Fibroblast of skin of back (primary cell): ENCODE measurements around the gene DUSP16.
"Not testable (repeated sequence)": the region's sequence is repeated elsewhere in the genome, so short reads cannot be mapped to it uniquely, and the experiment has no call there.

Experiments
- DNase-seq: peaks from one replicate; pipeline ENCODE4 v3.0.0-alpha.2; 2013

DUSP16 gene

DNA sequence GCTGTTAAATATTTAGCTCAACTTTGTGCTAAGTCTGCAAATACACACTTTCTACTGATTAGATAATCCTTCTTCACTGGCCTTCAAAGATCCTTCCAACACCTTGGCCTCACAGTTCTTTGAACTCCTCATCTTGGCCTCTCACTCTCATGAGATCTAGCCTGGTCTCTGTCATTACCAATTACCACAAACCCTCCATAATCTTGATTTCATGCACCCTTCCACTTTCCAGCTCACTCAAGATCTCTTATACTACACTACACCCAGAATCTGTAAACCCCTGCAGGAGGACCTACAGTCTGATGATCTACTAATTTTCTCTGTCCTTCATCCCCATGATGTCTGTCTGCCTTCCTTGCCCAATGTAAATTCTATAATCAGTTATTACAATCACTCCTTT lies 71.1 kb downstream of the DUSP16 start:
- no peak for DNase-seq

DNA sequence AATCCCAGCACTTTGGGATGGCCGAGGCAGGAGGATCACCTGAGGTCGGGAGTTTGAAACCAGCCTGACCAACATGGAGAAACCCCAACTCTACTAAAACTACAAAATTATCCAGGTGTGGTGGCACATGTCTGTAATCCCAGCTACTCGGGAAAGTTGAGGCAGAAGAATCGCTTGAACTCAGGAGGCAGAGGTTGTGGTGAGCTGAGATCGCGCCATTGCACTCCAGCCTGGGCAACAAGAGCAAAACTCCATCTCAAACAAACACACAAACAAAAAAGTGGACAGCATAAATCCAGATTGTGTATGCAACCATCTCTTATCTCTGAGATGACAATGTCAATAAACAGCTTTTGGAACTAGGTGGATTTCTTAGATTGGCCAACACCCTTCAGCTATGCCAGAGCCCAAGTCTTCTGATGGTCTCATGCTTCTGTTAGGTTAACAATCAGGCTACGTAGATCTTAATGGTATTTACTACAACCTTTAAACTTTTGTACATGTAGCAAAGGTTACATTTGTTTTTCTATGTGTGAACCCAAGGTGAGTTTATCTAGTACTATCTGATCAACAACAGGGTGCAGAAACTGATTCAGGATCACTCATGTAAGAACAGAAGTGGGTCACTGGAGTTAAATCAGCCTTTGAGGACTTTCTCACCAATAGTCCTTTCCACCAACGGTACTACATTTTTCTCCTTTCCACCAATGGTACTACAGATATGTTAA lies 73.7 kb downstream of the DUSP16 start:
- no peak for DNase-seq

DNA sequence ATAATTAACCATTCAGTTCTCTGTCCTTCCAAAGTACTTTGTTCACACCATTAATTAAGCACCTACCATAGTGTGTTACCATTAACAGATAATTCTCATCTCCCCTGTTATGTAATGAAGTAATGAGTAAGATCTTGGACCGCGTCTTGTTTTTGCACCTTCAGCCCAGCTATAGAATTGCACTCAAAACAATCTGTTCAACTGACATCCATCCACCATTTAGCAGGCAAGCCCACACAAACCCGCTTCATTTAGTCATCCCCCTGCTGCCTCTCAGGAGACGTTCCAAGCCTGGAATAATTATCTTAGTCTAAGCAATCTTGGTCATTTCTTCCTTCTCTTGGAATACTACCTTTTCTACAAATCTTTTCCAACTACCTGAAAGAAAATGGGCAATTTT lies 74.4 kb downstream of the DUSP16 start:
- no peak for DNase-seq

DNA sequence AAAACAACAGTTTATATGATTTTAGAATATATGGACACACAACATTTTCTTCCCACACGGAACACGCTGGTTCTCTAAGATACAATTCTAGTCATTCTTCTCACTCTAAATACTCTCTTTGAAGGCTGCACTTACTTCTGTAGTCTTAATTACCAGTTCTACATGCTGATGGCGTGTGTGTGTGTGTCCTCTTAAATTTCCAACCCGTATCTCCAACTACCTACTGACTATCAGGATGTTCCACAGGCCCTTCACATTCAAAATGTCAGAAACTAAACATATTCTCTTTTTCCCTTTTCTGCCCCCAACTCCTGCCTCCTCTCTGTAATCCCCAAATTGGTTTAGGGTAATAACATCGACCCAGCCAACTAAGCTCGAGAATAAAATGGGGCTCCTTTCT lies 75.2 kb downstream of the DUSP16 start:
- no peak for DNase-seq

DNA sequence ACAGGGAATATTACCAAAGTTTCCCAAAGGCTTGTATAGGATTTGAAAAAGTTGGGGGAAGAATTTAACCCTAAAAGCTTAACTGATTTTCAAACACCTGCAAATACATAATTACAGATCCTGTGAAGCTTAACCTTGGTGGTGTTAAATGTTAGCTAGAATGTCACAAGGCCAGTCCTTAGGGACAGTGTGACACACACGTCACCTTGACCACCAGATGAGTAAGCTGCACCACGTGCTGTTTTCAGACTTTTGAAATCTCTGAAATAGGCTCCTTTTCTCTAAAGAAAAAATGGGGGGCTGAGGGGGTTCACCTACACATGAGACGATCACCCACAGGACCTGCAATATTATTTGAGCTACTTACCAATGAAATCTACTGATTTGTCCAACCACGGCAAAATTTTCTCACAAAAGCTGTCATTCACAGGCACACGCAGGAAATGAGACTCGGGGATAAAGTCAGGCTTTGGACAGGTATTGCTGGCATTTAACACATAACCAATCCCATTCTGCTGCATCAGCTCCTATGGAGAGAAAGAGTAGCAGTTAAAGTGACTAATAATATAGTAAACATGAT lies 75.9 kb downstream of the DUSP16 start:
- DNase-seq: no peak

DNA sequence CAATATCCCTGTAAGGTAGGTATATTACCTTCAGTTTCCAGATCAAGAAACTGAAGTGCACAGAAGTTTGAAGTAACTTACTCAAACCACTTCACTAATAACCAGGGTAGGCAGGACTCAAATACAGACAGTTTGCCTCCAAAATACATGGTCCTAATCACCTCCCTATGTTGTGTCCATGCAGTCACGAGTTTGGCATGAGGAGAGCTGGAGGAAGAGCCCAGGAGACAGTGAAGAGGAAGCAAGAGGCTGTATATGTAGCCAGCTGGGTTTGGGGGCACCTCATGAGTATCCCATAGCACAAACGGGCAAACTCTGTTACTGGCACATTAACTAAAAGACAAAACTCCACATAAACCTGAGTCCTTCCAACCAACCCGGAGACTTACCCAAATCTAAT lies 79.2 kb downstream of the DUSP16 start:
- no peak for DNase-seq

DNA sequence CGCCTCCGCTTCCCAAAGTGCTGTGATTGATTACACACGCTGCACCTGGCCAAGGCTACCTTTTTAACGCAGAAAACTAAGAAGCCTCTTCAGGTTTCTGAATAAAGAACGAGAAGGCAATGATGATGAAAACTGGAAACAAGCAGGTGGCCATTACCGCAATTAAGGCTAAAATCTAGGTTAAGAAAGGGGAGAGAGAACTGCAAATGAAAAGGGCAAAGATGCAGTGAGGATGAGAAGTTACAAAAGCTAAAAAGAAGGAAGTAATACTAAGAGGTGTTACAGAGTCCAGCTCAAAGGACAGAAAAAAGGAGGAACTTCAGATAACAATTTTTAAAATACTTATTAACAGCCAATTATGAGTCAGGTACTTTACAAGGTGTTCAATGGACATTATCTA lies 79.7 kb downstream of the DUSP16 start:
- no peak for DNase-seq

DNA sequence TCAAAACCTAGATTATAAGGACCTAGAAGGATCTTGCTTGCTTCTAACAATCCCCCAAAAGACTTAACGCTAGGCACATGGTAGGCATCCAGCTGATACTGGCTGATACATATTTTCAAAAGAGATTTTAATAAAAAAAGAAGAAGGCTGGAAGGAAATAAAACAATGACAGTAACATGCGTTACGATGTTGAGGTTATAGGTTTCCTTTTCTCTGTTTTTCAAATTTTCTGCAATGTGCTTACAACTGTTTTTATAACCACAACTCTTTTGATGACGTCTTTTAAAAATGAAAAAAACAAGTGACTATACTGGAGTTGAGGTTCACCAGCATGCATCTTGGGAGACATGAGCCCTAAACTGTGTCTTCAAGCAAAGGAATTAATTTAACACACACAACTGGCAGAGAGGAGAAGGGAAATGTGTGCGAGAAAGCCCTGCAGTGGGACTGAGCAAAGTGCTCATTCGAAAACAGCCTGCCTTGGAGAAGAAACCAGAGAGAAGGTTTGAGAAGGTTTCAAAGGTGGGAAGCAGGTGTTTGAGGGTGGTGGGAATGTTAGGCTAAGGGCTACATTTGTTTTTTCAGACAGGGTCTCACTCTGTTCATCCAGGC lies 80.4 kb downstream of the DUSP16 start:
- DNase-seq: no peak

DNA sequence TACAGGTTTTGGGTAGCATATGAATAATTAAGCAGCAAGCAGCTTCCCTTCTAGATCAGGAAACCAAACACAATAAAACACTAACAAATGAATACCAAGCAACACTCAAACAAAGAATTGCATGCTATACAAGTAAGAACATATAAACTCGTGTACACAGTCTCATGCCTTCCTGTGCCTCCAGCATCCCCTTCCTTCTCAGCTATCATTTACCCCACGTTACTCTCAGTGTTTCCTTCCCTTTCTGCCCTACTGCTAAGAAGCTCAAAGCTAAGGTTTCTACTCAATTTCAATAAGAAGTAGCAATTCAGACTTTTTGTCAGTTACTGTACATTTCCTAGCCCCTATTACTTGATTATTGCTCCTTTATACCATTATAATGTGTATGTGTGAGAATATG lies 81.0 kb downstream of the DUSP16 start:
- no peak for DNase-seq

DNA sequence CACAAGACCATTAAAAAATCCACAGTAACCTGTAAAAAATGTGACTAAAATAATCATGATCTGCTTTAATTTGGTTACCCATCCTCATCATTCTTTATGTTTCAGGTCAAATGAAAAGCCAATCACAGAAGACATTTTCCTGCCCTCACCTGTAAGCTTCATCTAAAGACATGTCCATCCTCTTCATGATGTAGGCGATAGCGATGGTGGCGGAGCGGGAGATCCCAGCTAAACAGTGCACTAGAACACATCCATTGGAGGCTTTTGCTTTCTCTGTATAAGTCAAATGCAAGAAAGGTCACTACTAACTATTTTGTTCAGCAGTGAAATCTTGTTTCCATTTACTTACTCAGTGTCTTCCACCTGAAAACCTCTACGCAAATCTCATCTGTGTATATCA lies 82.6 kb downstream of the DUSP16 start:
- no peak for DNase-seq

DNA sequence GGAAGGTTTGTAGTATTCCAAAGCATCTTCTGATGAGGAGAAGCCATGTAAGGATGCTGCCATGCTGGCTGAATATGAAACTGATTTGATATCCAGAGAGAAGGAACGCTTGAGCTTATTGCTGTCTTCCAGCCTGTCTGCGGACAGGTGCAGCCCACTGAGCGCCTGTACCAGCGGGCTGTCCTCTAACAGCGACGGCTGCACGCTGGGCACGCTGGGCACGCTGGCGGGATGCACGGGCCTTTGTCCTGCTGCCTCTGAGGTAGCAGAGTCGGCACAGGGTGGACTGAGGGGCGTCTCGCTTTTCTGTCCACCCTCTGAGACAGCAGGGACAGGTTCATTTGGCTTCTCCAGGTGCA lies 85.2 kb downstream of the DUSP16 start:
- DNase-seq: no peak

DNA sequence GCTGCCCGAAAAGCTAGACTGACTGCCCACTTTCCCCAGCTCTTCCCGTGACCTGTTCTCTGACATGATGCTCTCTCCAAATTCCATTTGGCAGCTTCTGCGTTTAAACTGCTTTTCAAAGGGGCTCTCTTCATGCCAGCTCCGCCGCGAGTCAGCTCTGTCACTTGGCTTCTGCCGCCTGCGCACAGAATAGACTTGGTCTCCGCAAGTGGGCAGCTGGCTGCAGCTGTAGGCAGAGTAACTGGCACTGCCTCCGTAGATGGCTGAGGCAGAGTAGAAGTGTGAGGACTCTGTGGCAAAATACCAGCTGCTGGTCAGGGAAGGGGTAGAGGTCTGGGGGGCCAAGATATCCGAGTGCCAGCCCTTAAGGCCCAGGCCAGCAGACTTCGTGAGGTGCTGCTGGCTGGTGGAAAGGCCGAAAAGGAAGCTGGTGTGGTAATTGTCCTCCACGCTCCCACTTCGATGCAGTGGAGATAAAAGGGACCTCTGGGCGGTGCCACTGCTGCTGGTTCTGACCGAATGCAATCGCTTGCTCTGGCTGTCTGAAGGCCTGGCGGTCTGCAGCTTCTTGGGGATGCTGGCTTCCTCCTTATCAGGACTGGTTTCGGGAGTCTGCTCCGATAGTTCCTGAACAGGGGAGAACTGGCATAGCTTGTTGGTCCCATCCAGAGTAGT lies 85.7 kb downstream of the DUSP16 start:
- DNase-seq: no peak

DNA sequence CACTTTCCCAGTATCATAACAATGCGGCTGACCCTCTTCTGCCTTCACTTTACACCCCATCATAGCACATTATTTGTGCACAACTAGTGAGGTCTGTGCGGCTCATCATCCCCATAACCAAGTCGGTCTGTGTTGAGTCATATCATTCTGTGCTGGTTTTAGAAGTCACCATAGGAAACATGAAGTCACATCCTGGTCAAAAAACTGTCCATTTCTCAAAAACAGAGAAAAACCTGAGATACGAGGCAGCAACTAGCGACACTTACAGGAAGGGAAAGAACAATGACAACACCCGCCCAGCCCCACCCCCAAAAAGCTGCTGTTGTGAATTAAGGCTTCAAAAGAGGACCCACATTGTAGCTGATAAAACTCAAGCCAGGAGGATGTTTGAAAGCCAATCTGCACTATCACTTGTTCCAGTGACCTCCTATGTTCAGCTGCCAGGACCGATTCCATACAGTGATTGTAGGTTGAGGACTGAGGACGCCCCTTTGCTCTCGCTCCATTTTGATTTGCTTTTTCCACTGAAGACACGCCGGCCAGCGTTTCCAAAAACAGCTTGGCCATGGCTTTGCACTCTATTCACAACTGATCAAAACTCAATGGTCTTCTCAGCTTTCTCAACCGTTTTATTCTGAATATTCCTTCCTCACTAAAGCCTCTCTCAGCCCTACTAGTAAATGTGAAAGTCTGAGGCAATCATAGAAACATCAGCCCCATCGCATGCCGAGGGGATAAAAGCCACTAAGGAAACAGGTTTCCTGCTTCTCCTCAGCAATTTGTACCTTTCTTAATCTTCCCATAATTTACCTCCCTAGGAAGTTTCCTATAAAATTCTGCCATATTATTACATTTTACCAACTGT lies 87.5 kb downstream of the DUSP16 start:
- peak; percentile 19 for DNase-seq

DNA sequence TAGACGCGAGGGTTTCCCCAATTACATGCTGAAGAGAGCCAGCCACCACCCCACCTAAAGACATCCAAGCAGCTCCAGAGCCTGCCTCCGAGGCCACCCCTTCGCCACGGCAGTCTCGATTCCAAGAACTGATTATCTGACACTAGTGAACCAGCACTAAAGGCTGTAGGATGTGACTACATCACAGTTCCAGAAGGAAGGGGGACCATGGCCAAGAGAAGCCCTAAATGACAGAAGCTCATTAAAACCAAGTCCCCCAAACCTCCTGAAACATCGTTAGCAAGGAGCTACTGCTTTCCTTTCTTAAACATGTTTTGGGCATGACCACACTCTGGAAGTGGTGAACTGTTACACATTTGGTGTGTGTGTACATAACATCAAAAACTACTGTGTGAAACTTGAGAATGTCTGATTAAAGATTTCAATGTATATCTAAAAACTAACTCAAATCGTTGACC lies 88.2 kb downstream of the DUSP16 start:
- DNase-seq: no peak

DNA sequence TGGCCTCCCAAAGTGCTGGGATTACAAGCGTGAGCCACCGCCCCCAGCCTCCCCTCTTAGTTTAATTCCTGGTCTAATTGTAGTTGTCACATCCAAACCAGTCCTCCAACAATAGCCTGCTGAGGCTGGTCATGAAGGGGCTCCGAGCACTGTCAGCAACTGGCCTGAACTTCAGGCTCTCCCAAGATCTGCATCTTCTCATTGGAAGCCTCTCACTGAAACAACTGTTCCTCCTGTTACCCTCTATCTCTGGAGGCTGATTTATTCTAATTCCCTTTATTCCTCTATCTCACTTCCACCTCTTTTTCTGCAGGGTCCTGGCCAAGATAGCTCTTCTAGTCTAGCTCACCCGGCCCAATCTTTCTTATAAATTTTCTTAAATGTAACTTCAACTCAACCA lies 89.4 kb downstream of the DUSP16 start:
- DNase-seq: no peak

DNA sequence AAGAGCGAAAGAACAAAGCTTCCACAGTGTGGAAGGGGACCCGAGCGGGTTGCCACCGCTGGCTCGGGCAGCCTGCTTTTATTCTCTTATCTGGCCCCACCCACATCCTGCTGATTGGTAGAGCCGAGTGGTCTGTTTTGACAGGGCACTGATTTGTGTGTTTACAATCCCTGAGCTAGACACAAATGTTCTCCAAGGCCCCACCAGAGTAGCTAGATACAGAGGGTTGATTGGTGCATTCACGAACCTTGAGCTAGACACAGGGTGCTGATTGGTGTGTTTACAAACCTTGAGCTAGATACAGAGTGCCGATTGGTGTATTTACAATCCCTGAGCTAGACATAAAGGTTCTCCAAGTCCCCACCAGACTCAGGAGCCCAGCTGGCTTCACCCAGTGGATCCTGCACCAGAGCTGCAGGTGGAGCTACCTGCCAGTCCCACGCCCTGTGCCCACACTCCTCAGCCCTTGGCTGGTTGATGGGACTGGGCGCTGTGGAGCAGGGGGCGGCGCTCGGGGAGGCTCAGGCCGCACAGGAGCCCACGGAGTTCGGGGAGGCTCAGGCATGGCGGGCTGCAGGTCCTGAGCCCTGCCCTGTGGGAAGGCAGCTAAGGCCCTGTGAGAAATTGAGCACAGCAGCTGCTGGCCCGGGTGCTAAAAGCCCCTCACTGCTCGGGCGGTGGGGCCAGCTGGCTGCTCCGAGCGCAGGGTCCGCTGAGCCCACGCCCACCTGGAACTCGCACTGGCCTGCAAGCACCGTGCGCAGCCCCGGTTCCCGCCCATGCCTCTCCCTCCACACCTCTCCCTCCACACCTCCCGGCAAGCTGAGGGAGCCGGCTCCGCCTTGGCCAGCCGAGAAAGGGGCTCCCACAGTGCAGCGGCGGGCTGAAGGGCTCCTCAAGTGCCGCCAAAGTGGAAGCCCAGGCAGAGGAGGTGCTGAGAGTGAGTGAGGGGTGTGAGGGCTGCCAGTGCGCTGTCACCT lies 90.4 kb downstream of the DUSP16 start:
- not testable (repeated sequence) for DNase-seq

DNA sequence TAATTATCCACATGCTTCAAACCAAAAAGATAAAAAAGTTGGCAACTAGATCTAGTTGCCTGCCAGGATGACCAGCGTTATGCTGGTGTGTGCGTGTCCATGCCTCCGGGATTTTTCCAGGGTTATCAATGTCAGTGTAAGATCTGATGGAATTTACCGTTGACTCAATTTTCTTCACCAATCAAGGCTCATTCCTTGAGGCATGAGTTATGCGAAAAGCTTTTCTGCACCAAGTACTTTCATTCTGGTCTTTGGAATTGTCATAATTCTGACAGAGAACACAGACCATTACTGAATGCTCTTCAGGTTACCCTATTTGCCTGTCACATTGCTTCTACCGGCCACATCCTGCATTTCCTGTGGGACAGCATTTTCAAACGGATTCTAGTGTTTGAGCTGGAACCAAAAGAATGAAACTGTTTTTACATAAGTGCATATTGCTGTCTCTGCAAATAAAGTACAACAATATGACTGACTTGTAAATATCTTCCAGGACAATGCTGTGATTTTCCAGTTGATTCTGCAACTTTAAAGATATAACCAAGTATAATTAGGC lies 91.8 kb downstream of the DUSP16 start:
- DNase-seq: no peak

DNA sequence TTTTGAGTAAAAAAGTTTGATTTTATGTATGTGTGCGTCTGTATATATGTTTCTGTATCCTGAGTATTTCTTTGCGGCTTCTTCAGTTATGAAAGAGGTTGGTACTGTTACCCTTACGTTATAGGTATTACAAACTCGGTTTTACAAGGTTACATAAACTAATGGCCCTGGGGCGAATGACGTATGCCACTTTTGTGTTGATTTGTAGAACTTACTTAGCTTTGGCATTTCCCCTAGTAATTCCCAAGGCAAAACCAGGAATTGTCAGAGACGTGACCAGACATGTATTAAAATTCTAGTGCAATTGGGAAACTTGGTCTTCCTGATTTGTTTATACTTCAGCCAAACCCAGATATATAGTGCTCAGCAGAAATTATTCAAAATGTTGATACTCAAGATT lies 93.3 kb downstream of the DUSP16 start:
- no peak for DNase-seq

DNA sequence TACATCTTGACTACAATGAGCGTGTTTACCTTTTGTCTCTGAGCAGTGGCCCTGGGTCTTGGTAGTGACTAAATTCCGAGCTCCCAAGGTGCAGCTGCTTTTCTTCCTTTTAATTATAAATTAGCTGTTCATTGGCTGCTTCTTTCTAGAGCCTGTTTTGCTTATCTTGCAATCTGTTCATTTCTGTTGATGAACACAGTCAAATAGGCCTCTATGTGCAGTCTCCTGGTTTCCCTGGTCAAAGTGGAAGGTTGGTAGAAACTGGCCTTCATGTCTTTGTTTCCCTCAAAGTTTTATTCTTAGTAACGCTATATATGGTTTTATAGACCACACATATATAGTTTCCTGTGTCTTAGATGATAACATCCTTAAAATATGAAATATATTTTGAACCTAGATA lies 94.1 kb downstream of the DUSP16 start:
- no peak for DNase-seq

DNA sequence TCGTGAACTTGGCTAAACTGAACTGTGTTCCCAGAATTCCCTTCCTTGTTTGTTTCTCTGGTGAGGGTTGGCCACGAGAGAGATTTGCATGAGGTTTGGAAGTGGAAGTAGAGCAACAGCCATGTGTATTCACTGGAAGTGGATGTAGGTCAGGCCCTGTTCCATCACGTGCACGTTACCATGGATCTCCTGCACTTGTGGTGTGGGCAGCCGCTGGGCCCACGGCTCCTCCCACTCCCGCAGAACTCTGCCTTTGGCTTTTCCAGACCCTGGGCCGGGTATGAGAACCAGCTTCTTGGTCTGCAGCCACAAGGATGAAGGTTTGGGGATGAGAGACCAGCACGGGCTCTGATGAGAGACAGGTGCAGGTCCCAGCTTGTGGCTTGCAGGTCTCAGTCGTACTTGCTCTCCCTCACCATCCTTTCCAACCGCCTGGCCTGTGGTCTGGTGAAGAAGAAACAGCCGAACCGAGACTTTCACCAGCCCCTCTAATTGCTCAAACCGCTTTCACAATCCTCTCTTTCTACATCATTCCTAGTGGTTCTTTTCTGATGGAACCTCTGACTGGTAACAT lies 94.9 kb downstream of the DUSP16 start:
- no peak for DNase-seq

DNA sequence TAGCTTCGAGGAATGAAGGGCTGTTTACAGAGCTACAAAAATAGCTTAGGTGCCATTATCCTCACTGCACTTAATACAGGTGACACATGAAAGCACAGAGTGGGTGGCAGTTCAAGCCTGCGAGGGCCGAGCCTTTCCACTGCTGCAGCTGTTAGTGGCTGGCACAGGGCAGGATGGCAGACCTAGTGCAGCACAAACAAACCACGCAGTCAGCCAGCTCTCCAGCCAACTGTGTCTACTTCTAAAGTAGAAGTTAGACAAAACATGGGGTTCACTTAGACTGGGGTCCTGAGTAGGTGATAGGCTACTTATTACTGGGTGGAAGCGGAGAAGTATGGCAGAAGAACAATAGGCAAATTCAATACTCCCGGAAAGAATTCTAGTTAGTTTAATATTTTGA lies 95.4 kb downstream of the DUSP16 start:
- no peak for DNase-seq
